Measurements from ENCODE around the gene TMEM179.

DNA sequence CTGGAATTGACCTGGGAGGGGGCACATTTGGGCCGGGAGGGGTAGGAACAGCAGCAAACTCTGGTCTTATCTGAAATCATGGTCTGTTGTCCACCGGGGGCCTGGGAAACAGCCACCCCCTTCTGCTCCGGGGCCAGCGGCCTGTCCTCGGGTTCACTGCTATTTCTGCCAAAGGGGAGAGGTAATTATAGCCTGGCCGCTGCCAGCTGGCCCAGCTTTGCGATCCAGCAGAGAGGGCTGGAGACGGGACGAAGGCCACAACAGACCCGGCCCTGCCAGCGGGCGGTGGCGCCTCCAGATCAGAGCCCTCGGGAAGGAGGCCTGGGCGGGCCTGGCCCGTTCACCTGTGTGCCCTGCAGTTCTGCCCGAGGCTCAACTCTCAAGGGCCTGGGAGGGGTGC is 25.1 kb downstream of the TMEM179 start, which contains the start of gene C14orf180:
- TF ChIP-seq CTCF (IDR thresholded peaks at IDR 0.05) (no peak), EP300 (IDR thresholded peaks at IDR 0.05) (no peak), POLR2AphosphoS5 (IDR thresholded peaks at IDR 0.05) (no peak), POLR2A (IDR thresholded peaks at IDR 0.05) (no peak)

All from upper lobe of left lung (tissue), 4 donors.